CD14-positive monocyte (primary cell): ENCODE results near the gene NPC2. TPM values are rescaled to one million over a fixed set of nuclear protein-coding genes. Genes with fewer than 3 reads are reported as not detected.
A peak's percentile ranks its signal among the peaks of the same experiment; 100 is the strongest.

Experiments
- DNase-seq, 3 donors: peaks; one replicate each; pipeline ENCODE4 v3.0.0-alpha.2; 2011 to 2022
- H2AFZ ChIP-seq: 2 replicates; pipeline ENCODE4 v1.6.0; 2012; ENCODE audit warnings: mild to moderate bottlenecking, low read depth, low read length, inconsistent platforms; ENCODE audit not compliant: insufficient read depth, poor library complexity, severe bottlenecking
- H3K27ac ChIP-seq, 2 donors: 1 replicate in 1 of 2; 2 replicates in 1 of 2; pipeline ENCODE4 v1.5.1; 2012 to 2013; ENCODE audit warnings: low read length in 2 of 2, control low read depth in 1 of 2, inconsistent platforms in 1 of 2, low read depth in 1 of 2, mild to moderate bottlenecking in 1 of 2
- H3K27me3 ChIP-seq, 2 donors: one replicate each; pipeline versions ENCODE4 v1.6.0 to v1.6.1; 2011 to 2013; ENCODE audit warnings: low read length in 2 of 2; ENCODE audit not compliant: control insufficient read depth in 2 of 2, insufficient read depth in 2 of 2
- H3K36me3 ChIP-seq, 2 donors: replicated peaks in 1 of 2; 1 replicate in 1 of 2; 2 replicates in 1 of 2; pipeline versions ENCODE4 v1.5.1 to v1.6.1; 2012 to 2013; ENCODE audit warnings: low read length in 2 of 2, control low read depth in 1 of 2, inconsistent platforms in 1 of 2, mild to moderate bottlenecking in 1 of 2; ENCODE audit not compliant: insufficient read depth in 2 of 2, control insufficient read depth in 1 of 2
- H3K4me1 ChIP-seq, 2 donors: 1 replicate in 1 of 2; 2 replicates in 1 of 2; pipeline versions ENCODE4 v1.5.1 to v1.6.1; 2012 to 2013; ENCODE audit warnings: low read length in 2 of 2, control low read depth in 1 of 2, inconsistent platforms in 1 of 2, mild to moderate bottlenecking in 1 of 2, moderate library complexity in 1 of 2; ENCODE audit not compliant: insufficient read depth in 2 of 2, control insufficient read depth in 1 of 2
- H3K4me2 ChIP-seq: replicated peaks from 2 replicates; pipeline ENCODE3; 2012; ENCODE audit warnings: low read length, moderate library complexity, mild to moderate bottlenecking; ENCODE audit not compliant: poor library complexity, severe bottlenecking; ENCODE audit errors: extremely low read depth
- H3K4me3 ChIP-seq, 3 experiments: fragments of 200-600 bp in 1 of 3; sonication (generic) in 1 of 3; replicated peaks in 1 of 3; 1 replicate in 2 of 3; 2 replicates in 1 of 3; pipeline ENCODE4 v1.5.1; 2011 to 2013; ENCODE audit warnings: low read length in 3 of 3, mild to moderate bottlenecking in 3 of 3, control low read depth in 2 of 3, low read depth in 2 of 3, inconsistent platforms in 1 of 3, moderate library complexity in 1 of 3
- H3K79me2 ChIP-seq: 2 replicates; pipeline ENCODE4 v1.6.0; 2012; ENCODE audit warnings: mild to moderate bottlenecking, control low read depth, inconsistent platforms, low read length, moderate library complexity; ENCODE audit not compliant: insufficient read depth
- H3K9ac ChIP-seq: 2 replicates; pipeline ENCODE4 v1.6.0; 2017; ENCODE audit warnings: low read length, mild to moderate bottlenecking; ENCODE audit not compliant: insufficient read depth, poor library complexity, severe bottlenecking
- H3K9me3 ChIP-seq, 2 donors: replicated peaks in 1 of 2; 1 replicate in 1 of 2; 2 replicates in 1 of 2; pipeline versions ENCODE4 v1.5.1 to v1.6.1; 2012 to 2013; ENCODE audit warnings: low read length in 2 of 2, control low read depth in 1 of 2; ENCODE audit not compliant: control insufficient read depth in 1 of 2, insufficient read depth in 1 of 2
- H4K20me1 ChIP-seq: 2 replicates; pipeline ENCODE4 v1.6.0; 2012; ENCODE audit warnings: mild to moderate bottlenecking, low read length, control low read depth, moderate library complexity; ENCODE audit not compliant: insufficient read depth
- H3K27ac Mint-ChIP-seq, 7 donors: one replicate each; pipeline ENCODE4 v1.8.0; 2020; ENCODE audit warnings: mild to moderate bottlenecking in 7 of 7, mixed read lengths in 7 of 7, moderate library complexity in 6 of 7, inconsistent platforms in 2 of 7
- H3K27me3 Mint-ChIP-seq, 3 donors: one replicate each; pipeline ENCODE4 v1.8.0; 2021 to 2022; ENCODE audit warnings: low read depth in 3 of 3, mild to moderate bottlenecking in 3 of 3, mixed read lengths in 3 of 3, moderate library complexity in 3 of 3, inconsistent platforms in 1 of 3
- H3K36me3 Mint-ChIP-seq, 2 donors: one replicate each; pipeline ENCODE4 v1.8.0; 2020; ENCODE audit warnings: mixed read lengths in 2 of 2, inconsistent platforms in 1 of 2, mild to moderate bottlenecking in 1 of 2
- H3K4me1 Mint-ChIP-seq: one replicate; pipeline ENCODE4 v1.8.0; 2020; ENCODE audit warnings: mild to moderate bottlenecking, mixed read lengths
- H3K4me3 Mint-ChIP-seq, 2 donors: one replicate each; pipeline ENCODE4 v1.8.0; 2020; ENCODE audit warnings: mild to moderate bottlenecking in 2 of 2, mixed read lengths in 2 of 2, moderate library complexity in 1 of 2
- H3K9me3 Mint-ChIP-seq, 7 donors: one replicate each; pipeline ENCODE4 v1.8.0; 2020 to 2022; ENCODE audit warnings: mixed read lengths in 7 of 7, mild to moderate bottlenecking in 6 of 7, moderate library complexity in 6 of 7, inconsistent platforms in 2 of 7
- WGBS: methylation state at CpG from one replicate; pipeline ENCODE4 v1.1.5; 2013; ENCODE audit warnings: missing lambda C conversion rate; ENCODE audit not compliant: insufficient coverage; 5-methylcytosine and 5-hydroxymethylcytosine counted together
- intact Hi-C, 2 donors: fragments of 100-400 bp; cut with micrococcal nuclease; formaldehyde crosslinking; loops; one replicate each; pipeline versions ENCODE4 v1.15.0 to v1.15.1; 2023
- polyA plus RNA-seq, 3 donors: library from polyadenylated mRNA; depleted of rRNA in 1 of 3; unstranded in 2 of 3; stranded (reverse) in 1 of 3; fragments of 300-500 nt in 2 of 3; fragments of >200 nt in 1 of 3; fragmentation: Illumina TruSeq in 2 of 3; gene quantifications; 1 replicate in 2 of 3; 2 replicates in 1 of 3; pipeline ENCODE4 v1.2.3, GENCODE V29; 2012 to 2021
- TF ChIP-seq, protein P1 (sequence below): fragments of 200-600 bp; IDR thresholded peaks from one replicate; pipeline ENCODE4 v1.8.0; 2022; ENCODE audit warnings: antibody characterized with exemption, mild to moderate bottlenecking

NPC2 gene
- polyA plus RNA-seq, 3 donors = 675 to 1,159 (median 772) TPM

DNA sequence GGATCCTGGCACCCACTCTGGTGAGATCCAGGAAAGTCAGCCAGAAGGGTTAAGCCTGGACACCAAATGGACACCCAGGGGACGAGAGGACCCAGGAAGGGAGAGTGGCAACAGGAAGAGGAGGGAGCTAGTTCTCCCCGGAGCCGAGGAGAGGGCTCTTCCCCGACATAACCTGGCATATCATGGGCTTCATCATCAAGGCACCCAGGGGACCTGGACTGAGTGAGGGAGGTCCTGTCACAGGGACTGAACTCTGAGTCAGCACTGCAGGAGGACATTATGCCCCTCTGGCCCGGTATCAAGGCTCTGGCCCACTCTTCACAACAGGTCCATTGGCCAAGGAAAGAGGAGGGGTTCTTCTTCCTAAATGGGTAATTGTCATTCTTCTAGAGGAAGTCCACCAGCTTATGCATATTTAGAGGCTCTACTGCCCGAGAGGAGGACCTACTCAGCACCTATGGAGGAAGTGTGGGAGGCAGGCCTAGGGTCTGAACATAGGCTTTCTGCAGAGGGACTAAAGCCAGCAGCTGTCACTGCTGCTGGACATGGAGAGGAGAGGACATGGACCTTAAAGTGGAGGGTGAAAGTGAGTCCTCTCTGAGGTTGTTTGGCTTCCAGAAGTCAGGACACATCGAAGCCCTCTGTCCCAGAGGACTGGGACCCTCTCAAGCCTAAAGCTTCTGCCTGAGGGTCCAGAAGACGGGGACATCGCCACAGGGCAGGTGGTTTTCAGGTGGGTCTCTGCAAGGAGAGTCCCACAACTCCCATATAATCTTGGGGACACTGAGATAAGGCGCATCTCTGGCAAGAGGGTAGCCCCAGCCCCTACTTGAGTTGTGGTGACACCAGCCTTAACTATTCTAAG, 19.1 kb upstream of the NPC2 start:
- H2AFZ ChIP-seq = no peak overlapping the region
- 49% methylated on average over 4 of the region's 10 CpGs for WGBS
- H4K20me1 ChIP-seq = no peaks in the 10 kb centered on the region
- Mint-ChIP-seq H3K4me1 (peaks cover 29% of the 10 kb centered on the region), H3K4me3 (no peak overlapping the region), H3K36me3 (no peaks in the 10 kb centered on the region), H3K27me3 (peaks cover 0 to 3% (median 1%) of the 10 kb centered on the region in 3 donors), H3K9me3 (peaks cover 0 to 2% (median 0%) of the 10 kb centered on the region in 7 donors), H3K27ac (peak overlapping the region in 2 of 7 donors; percentile 45 to 50)
- no peak overlapping the region for H3K9ac ChIP-seq
- H3K9me3 ChIP-seq = no peaks in the 10 kb centered on the region
- no peaks in the 10 kb centered on the region for H3K36me3 ChIP-seq
- H3K4me2 ChIP-seq = no peak overlapping the region
- H3K4me3 ChIP-seq = no peak overlapping the region
- TF ChIP-seq, protein P1, sequence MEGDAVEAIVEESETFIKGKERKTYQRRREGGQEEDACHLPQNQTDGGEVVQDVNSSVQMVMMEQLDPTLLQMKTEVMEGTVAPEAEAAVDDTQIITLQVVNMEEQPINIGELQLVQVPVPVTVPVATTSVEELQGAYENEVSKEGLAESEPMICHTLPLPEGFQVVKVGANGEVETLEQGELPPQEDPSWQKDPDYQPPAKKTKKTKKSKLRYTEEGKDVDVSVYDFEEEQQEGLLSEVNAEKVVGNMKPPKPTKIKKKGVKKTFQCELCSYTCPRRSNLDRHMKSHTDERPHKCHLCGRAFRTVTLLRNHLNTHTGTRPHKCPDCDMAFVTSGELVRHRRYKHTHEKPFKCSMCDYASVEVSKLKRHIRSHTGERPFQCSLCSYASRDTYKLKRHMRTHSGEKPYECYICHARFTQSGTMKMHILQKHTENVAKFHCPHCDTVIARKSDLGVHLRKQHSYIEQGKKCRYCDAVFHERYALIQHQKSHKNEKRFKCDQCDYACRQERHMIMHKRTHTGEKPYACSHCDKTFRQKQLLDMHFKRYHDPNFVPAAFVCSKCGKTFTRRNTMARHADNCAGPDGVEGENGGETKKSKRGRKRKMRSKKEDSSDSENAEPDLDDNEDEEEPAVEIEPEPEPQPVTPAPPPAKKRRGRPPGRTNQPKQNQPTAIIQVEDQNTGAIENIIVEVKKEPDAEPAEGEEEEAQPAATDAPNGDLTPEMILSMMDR = no peak
- no peaks in the 10 kb centered on the region for H3K79me2 ChIP-seq
- intact Hi-C loops = no loop called here
- no peak overlapping the region for H3K27ac ChIP-seq
- no peak for DNase-seq
- peaks cover 20 to 30% of the 10 kb centered on the region in 2 donors for H3K4me1 ChIP-seq
- H3K27me3 ChIP-seq = no peaks in the 10 kb centered on the region

DNA sequence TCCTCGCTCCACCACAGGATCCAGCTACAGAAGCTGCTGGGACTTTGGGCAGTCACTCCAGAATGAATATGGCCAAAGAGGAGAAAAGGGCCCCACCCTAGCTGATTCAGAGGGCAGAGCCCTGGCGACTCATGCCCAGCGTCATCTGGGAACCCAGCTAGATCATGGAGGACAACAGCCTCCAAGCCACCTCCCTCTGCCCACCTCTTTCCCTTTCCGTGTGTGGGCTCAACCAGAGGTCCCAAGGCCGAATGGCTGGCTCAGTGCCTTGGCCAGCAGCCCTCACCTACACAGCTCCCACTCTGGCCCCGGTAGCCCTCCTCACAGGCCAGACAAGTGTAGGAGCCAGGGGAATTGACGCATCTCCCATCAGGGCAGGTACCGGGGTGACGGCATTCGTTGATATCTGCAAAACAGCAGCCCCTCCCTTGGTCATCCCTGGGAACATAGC, 17.9 kb upstream of the NPC2 start:
- Mint-ChIP-seq H3K27me3 (peaks cover 1 to 5% (median 3%) of the 10 kb centered on the region in 3 donors), H3K4me3 (peak overlapping the region in 1 of 2 donors; percentile 37), H3K4me1 (peaks cover 29% of the 10 kb centered on the region), H3K27ac (no peak overlapping the region), H3K9me3 (peaks cover 0 to 2% (median 0%) of the 10 kb centered on the region in 7 donors), H3K36me3 (no peaks in the 10 kb centered on the region)
- WGBS = 96% methylated on average over 9 of the region's 10 CpGs
- Histone ChIP-seq H3K9ac (no peak overlapping the region), H3K79me2 (no peaks in the 10 kb centered on the region), H3K27ac (no peak overlapping the region), H3K4me2 (no peak overlapping the region), H3K9me3 (no peaks in the 10 kb centered on the region), H2AFZ (no peak overlapping the region), H3K27me3 (no peaks in the 10 kb centered on the region), H3K4me3 (no peak overlapping the region), H3K36me3 (no peaks in the 10 kb centered on the region), H3K4me1 (peaks cover 20 to 30% of the 10 kb centered on the region in 2 donors), H4K20me1 (no peaks in the 10 kb centered on the region)
- intact Hi-C loops = no loop called here
- TF ChIP-seq, protein P1 = no peak
- no peak for DNase-seq
